ENCODE measurements around the gene SOX13. TPM values are rescaled to one million over a fixed set of nuclear protein-coding genes. Genes with fewer than 3 reads are reported as not detected.

The SOX13 gene
- total RNA-seq, result 8.2 and 9.8 TPM in 2 replicates

DNA sequence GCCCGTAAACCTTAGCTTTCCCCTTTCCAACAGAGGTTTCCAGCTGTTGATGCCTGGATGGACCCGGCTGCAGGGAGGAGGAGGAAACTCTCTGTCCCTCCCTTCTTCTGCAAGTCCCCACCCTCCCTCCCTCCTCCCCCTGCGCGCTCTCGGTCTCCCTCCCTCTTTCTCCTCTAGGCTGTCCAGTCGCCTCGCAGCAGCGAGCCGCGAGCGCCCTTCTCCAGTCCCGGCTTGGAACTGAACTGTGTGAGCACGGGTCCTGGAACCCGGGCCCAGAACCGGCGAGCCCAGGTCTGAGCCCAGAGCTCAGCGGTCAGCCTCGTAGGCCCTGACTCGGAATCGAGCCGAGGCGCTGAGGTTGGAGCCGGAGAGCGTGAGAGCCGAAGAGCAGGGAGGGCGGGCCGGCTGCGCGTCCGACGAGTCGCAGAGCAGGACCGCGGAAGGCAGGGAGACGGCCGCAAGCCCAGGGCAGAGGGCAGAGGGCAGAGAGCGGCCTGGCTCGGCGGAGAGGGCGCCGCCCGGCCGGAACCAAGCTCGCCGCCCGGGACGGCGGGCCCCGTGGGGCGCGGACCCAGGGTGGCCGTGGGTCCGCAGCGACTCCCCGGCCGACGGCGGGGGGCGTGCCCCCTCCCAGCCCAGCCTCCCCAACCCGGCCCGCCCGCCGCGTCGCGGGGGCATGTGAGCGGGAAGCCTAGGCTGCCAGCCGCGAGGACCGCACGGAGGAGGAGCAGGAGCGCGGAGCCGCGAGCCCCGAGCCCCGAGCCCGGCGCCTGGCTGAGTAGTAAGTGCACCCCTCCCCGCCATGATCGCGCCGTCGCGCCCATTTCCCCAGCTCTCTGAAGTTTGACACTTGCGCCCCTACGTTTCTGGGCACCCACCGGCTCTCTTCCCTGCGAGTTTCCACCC is at the start of gene SOX13:
Gene SOX13, plus strand, starts transcription at position 185 of the 906 bp plus-strand sequence. CDS start 39,801 bp downstream, outside the sequence.
- Histone ChIP-seq H3K36me3 (ENCODE audit: control insufficient read depth, insufficient read depth, low read length) (no peaks in the 10 kb centered on the region), H3K27me3 (ENCODE audit: control insufficient read depth, insufficient read depth, low read length) (peaks cover 2% of the 10 kb centered on the region), H3K4me3 (ENCODE audit: low read depth, low read length) (peak within 1 kb of the TSS; percentile 76)
- TF ChIP-seq, protein P1, sequence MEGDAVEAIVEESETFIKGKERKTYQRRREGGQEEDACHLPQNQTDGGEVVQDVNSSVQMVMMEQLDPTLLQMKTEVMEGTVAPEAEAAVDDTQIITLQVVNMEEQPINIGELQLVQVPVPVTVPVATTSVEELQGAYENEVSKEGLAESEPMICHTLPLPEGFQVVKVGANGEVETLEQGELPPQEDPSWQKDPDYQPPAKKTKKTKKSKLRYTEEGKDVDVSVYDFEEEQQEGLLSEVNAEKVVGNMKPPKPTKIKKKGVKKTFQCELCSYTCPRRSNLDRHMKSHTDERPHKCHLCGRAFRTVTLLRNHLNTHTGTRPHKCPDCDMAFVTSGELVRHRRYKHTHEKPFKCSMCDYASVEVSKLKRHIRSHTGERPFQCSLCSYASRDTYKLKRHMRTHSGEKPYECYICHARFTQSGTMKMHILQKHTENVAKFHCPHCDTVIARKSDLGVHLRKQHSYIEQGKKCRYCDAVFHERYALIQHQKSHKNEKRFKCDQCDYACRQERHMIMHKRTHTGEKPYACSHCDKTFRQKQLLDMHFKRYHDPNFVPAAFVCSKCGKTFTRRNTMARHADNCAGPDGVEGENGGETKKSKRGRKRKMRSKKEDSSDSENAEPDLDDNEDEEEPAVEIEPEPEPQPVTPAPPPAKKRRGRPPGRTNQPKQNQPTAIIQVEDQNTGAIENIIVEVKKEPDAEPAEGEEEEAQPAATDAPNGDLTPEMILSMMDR (IDR thresholded peaks at IDR 0.05; ENCODE audit: insufficient read depth, low read length, poor library complexity, severe bottlenecking), result peak; percentile 34
- DNase-seq (ENCODE audit: low read depth), result peak; percentile 54

DNA sequence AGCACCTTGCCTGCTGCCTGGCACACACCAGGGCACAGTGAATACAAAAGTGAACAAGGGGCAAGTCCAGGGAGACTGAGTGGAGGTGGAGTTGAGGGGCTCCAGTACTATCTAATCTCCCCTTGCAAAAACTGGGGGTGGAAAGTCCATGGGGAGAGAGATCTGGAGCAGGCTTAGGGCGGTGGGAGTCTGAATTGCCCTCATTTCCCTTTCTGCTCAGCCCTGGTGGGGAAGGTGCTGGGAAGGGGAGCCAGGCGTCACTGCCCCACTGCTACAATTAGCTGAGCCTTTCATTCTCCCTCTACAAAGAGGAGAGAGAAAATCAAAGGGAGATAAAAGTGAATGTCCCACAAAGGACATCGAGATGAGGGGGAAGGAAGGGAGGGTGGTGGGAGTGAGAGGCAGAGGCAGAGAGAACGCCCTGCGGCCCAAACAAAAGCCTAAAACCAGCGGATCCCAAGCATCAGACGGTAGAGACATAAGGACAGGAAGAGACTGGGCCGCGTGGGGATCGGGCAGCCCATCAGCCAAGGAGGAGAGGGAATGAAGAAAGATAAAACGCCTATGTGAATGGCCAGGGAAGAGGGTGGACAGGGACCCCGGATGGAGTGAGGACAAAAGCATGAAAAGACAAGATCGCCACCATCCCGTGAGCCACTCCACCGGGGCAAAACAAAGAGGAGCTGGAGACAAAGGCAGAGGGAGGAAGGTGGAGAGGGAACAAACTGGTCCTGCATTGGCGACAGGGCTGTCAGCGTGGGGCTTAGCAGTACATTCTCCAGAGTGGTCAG is 46.8 kb upstream of the SOX13 start:
- Histone ChIP-seq H3K27me3 (ENCODE audit: control insufficient read depth, insufficient read depth, low read length) (peaks cover 4% of the 10 kb centered on the region), H3K36me3 (ENCODE audit: control insufficient read depth, insufficient read depth, low read length) (no peaks in the 10 kb centered on the region), H3K4me3 (ENCODE audit: low read depth, low read length) (no peak overlapping the region)
- TF ChIP-seq, protein P1 (IDR thresholded peaks at IDR 0.05; ENCODE audit: insufficient read depth, low read length, poor library complexity, severe bottlenecking), result no peak
- no peak for DNase-seq (ENCODE audit: low read depth)

DNA sequence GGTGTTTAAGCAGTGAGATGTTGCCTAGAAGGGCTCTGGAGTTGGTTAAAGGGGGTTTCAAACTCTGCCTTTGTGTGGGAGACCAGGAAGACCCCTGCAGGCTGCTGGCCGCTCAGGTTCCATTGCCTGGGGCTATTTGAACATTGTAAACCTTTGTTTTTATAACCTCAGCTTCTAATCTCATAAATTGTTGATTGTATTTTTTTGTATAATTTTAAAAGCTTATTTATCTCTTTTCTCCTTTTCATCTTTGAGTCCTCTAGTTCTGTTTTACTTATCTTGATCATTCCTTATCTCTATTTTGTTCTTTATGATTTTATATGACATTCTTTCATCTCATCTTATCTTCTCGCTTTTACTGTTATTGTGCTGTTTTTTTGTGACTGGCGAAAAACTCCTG is 45.5 kb upstream of the SOX13 start:
- TF ChIP-seq, protein P1 (IDR thresholded peaks at IDR 0.05; ENCODE audit: insufficient read depth, low read length, poor library complexity, severe bottlenecking), result no peak
- Histone ChIP-seq H3K36me3 (ENCODE audit: control insufficient read depth, insufficient read depth, low read length) (no peaks in the 10 kb centered on the region), H3K4me3 (ENCODE audit: low read depth, low read length) (no peak overlapping the region), H3K27me3 (ENCODE audit: control insufficient read depth, insufficient read depth, low read length) (peaks cover 4% of the 10 kb centered on the region)
- no peak for DNase-seq (ENCODE audit: low read depth)

DNA sequence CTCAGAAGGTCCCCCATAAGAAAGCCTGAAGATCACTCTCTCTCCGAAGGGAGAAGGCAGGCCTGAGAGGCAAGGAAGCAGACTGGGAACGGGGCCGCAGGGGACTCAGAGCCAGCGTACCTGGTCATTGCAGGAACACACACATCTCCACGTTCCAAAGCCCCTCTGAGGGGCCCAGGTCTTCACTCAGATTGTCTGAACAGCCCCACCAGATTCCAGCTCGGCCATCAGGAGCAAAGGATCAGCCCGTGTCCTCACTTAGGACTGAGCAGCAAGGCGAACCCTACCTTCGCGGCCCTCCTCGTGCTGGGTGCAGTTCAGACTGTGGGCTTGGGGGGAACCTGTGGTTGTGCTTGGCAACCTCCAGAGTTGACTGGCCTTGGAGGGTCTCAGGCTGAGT is 43.9 kb upstream of the SOX13 start:
- Histone ChIP-seq H3K36me3 (ENCODE audit: control insufficient read depth, insufficient read depth, low read length) (no peaks in the 10 kb centered on the region), H3K27me3 (ENCODE audit: control insufficient read depth, insufficient read depth, low read length) (peaks cover 4% of the 10 kb centered on the region), H3K4me3 (ENCODE audit: low read depth, low read length) (no peak overlapping the region)
- TF ChIP-seq, protein P1 (IDR thresholded peaks at IDR 0.05; ENCODE audit: insufficient read depth, low read length, poor library complexity, severe bottlenecking), result no peak
- DNase-seq (ENCODE audit: low read depth), result no peak

DNA sequence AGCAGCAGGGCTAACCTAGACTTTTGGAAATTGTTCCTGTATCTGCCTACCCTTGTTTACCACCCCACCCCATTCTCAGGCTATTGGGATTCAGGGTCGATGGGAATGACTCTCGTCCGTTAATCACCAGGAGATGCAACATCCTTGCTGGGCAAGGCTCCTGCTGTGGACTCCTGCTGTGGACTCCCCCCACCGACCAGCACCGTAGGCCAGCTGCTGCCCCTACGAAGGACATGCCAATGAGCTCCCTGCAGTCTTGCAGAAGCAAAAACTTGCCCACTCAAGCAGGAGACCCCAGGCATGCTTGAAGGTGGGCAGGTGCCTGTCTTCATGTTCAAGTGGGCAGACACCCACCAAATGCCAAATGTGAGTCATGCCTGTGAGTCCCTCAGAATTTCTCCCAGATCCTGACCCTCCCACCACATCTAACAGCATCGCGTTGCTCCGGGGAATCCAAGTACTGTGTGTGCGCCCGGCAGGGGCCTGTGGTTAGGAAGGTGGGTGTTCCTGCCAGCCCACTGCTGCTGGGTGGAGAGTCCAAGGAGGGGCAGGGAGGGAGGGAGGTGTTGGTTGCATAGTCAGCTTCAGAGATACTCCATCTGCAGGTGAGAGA is 41.7 kb upstream of the SOX13 start:
- no peak overlapping the region for H3K4me3 ChIP-seq (ENCODE audit: low read depth, low read length)
- no peaks in the 10 kb centered on the region for H3K36me3 ChIP-seq (ENCODE audit: control insufficient read depth, insufficient read depth, low read length)
- DNase-seq (ENCODE audit: low read depth), result no peak
- TF ChIP-seq, protein P1 (IDR thresholded peaks at IDR 0.05; ENCODE audit: insufficient read depth, low read length, poor library complexity, severe bottlenecking), result no peak
- H3K27me3 ChIP-seq (ENCODE audit: control insufficient read depth, insufficient read depth, low read length), result no peaks in the 10 kb centered on the region

Measured in kidney epithelial cell (primary cell).